Amygdala (tissue), 56 donors: ENCODE measurements around the gene SDF2L1.
A peak's percentile ranks its signal among the peaks of the same experiment; 100 is the strongest.
"Not testable (repeated sequence)": the region's sequence is repeated elsewhere in the genome, so short reads cannot be mapped to it uniquely, and the experiment has no call there.

ENCODE experiments used
- DNase-seq, 56 donors: peaks; one replicate each; lab custom pipeline; 2025; lab: John Stamatoyannopoulos, UW

SDF2L1 gene, protein sequence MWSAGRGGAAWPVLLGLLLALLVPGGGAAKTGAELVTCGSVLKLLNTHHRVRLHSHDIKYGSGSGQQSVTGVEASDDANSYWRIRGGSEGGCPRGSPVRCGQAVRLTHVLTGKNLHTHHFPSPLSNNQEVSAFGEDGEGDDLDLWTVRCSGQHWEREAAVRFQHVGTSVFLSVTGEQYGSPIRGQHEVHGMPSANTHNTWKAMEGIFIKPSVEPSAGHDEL

GRCh38 chr22:21641789-21642583 lies at the start of gene SDF2L1:
TSS of gene SDF2L1 (plus strand) at chr22:21642302. CDS start at chr22:21642337, 35 bp downstream.
- DNase-seq: peak; percentile 67 to 99 (median 96)

GRCh38 chr22:21592422-21592821 lies 49.7 kb upstream of the SDF2L1 start:
- no peak for DNase-seq

- DNase-seq: peak in 4 of 56 donors; percentile 9 to 25 (median 12)
Observed at GRCh38 chr22:21593406-21594232, 48.5 kb upstream of the SDF2L1 start.

- peak in 12 of 56 donors; percentile 4 to 50 (median 10) for DNase-seq
Observed at GRCh38 chr22:21594865-21595452, 47.1 kb upstream of the SDF2L1 start.

GRCh38 chr22:21596356-21597135 lies 45.6 kb upstream of the SDF2L1 start:
- not testable (repeated sequence) for DNase-seq

DNA sequence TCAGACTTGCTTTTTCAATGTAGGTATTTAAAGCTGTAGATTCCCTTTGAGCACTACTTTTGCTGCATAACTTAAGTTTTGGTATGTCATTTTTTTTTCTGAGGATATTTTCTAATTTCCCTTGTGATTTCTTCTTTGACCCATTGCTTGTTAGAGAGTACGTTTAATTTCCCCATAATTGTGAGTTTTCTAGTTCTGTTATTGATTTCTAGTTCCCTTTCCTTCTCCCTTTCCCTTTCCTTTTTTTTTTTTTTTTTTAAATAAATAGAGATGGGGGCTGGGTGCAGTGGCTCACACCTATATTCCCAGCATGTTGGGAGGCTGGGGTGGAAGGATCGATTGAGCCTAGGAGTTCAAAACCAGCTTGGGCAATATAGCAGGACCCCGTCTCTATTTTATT lies 43.8 kb upstream of the SDF2L1 start:
- DNase-seq: no peak

DNA sequence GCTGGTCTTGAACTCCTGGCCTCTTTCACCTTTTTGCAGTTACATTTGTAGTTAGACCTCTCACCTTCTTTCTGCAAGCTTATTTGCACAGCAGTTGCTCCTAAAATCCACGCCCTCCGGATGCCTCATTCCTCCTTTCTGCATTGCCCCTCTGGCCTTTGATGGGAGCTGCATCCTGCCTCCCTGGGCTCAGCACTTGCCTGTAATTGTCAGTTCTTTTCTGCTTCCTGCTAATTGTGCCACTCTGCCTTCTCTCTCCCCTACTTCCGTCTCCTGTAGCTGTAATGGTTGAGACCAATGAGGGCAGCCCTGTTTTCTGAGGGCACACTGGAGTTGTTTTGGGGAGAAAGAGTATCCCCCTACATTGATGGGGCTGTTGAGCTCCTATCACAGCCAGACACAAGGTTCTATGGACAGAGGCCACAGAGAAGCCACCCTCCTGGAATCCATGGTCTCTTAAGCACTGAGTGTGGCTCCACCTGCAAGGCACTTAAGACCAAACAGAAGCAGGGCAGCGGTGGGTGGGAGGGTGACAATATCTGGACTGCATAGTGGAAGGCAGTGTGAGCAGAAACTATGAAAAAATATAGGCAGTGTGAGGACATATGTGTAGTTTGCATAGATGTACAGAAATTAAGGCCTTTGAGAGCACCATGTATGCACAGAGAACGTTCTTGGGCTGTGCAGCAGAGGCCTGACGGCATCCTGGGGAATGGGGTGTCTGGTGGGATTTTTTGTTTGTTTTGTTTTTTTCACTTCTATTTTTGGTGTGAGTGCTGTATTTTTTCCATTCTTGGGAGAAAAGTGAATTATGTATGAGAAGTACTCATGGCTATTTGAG lies 42.8 kb upstream of the SDF2L1 start:
- no peak for DNase-seq

GRCh38 chr22:21602579-21602978 lies 39.5 kb upstream of the SDF2L1 start:
- DNase-seq: no peak

DNA sequence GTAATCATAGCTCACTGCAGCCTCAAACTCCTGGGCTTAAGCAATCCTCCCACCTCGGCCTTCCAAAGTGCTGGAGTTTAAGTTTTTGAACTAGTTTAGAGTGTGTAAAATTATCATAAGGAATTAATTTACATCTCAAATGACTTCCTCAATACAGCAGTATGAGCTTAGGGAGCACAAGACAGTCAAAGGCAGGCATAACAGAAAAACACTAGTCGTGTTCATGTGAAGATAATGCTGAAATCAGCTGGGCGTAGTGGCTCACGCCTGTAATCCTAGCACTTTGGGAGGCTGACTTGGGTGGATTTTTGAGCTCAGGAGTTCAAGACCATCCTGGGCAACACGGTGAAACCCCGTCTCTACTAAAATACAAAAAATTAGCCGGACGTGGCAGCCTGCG lies 38.1 kb upstream of the SDF2L1 start:
- no peak for DNase-seq

DNA sequence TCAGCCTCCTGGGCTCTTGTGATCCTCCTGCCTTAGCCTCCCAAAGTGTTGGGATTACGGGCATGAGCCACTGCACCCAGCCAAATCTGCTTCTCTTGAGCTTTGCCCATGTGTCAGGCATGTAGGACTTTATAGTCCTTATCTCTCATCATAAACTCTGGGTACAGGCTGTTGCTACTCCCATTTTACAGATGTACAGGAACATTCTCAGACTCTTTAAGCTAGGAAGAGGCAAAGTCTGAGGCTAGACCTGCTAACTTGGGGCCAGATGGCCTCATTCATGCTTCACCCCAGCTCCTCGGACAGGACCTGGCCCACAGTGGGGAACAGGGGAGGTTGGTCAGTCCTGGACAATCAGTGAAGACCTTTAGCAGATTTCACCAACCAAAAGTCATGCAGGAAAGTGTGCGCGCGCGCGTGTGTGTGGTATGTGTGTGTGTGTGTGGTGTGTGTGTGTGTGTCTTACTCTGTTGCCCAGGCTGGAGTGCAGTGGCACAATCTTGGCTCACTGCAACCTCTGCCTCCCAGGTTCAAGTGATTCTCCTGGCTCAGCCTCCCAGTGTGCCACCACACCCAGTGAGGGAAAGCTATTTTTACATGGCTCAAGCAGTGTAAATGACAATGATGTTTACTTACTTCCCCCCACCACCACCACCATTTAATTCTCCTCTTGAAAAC lies 36.1 kb upstream of the SDF2L1 start:
- no peak for DNase-seq

- DNase-seq: no peak
Observed at GRCh38 chr22:21606775-21607174, 35.3 kb upstream of the SDF2L1 start.

- DNase-seq: not testable (repeated sequence)
Observed at GRCh38 chr22:21609556-21610157, 32.4 kb upstream of the SDF2L1 start.

DNA sequence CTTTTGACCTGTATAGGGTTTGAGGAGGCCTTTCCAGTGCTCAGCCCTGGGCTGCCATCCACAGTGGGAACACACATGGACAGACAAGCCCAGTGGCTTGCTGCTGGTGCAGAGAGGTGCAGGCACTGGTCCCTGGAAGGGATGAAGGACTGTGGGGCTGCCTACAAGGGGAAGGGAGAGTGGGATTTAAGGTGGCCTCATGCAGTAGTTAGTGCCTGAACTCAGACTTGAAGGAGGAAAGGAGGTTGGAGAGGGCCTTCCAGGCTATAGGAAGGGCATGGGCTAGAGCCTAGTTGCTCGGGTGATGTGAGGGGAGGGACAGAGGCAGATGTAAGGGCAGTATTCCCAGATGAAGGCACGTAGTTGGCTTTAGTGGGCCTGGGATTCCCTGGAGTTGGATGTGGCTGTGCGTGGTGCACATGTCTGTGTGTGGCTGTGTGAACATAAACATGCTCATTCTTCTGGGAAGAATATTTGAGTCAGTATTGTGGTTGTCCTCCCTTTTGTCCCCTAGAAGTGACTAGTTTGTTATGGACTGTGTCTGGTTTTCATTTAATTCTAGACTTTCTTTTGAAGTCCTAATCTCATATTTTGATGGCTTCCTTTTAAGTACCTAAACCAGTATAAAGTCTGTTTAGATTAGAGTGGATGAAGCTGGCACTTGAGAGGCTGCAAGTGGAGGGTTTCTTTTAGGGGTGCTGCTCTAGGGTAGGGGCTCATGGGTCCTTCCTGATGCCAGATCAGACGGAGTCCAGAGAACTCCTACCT lies 30.7 kb upstream of the SDF2L1 start:
- no peak for DNase-seq

DNA sequence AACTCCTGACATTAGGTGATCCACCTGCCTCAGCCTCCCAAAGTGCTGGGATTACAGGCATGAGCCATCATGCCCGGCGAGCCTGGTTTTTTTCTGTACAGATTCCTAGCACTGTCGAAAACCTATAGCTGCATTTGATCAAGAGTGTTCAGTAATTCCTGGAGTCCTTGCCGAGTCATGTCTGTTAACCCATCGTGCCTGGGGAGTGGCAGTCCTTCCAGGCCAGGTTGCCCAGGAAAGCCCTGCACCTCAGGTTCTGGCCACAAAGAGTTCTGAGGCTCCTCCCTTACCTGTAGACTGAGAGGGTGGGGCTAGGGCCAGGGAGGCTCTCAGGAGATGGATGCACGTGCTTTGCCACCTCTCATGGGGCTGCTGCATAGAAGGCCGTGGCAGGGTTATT lies 29.2 kb upstream of the SDF2L1 start:
- DNase-seq: no peak

- DNase-seq: no peak
Observed at GRCh38 chr22:21613553-21614233, 28.4 kb upstream of the SDF2L1 start.

DNA sequence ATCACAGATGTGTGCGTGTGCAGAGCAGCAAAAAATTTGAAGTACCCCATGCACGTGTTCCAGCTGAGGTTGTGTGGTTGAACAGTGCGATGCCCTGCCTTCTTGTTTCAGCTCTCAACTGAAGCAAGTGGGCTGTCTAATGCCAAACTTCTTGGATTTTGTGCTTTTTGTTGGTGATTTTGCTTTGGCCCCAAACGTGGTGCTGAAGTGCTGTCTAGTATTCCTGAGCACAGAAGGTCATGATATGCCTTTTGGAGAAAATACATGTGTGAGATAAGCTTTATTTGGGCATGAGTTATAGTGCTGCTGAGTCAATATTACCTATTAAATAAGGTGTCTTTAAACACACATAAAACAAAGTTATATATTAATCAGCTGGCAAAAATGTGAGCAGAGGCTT lies 26.4 kb upstream of the SDF2L1 start:
- DNase-seq: no peak

- not testable (repeated sequence) for DNase-seq
Observed at GRCh38 chr22:21617337-21617736, 24.8 kb upstream of the SDF2L1 start.
